GM19452 (cell line): ENCODE results near the gene ALDH1A1.

Experiments used
- ATAC-seq: cut with Tn5 transposase; IDR thresholded peaks from one replicate; pipeline ENCODE4 v1.9.1; 2021; ENCODE audit not compliant: unreplicated experiment

ALDH1A1 gene

GRCh38 chr9:72919246-72919945 lies 33.5 kb downstream of the ALDH1A1 start:
- no peak for ATAC-seq

DNA sequence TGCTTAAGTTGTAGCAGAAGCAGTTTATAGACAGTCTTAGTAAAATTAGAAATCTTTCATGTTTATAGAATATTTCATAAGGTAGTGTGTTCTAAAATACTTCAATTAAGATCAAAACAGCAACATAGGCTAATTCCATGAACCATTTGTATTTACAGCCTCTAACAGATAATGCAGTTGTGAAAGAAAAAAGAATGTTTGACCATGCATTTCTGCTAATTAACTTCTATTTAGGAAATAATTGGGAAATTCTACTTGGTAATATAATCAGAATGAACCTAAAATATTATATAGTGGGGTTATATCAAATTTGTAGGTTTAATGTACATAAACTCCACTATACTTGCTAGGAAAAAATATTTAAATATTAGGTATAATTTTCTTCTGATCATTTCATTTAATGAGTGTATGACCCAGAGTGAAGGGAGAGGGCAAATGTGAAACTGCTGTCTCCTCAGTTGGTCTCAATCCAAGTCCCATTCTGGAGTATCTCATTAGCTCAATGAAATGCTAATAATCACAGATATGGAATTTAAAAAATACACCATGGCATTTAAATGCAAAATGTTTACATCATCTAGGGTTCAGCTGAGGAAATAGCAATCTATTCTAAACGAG lies 34.9 kb downstream of the ALDH1A1 start:
- ATAC-seq, result no peak

DNA sequence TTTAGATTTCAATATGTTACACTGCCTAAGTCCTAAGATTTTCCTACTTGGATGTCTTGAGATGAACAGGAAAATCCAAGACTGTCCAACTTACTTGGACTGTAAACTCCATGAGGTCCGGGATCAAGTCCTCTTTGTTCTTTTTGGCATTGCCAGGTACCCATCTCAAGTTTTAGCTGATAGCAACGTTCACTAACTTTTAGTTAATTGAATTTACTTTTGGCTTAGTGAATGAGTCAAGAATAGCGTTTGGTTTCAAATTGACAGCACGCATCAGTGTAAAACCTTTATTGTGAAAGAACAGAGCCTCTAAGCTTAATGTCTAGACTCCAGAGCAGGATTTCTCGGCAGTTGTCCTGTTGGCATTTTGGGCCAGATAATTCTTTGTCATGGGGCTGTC lies 37.2 kb downstream of the ALDH1A1 start:
- no peak for ATAC-seq

DNA sequence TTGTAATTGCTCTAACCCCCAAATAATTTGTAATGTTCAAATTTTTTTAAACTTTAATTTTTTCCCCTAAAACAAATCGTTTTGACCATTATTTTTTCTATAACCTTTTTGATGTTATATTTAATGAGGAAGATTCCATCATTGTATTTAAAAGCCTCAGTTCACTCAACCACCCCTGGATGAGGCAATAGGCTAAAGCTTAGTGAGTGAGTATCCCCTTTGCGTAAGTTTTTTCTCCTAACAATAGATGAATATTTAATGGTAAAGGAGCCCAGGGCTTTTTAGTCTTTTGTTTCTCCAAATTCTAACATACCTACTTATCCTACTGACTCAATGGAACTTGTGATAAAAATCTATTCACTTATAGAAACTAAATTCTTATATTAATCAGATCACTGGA lies 38.1 kb downstream of the ALDH1A1 start:
- ATAC-seq, result no peak

GRCh38 chr9:72913382-72914009 lies 39.4 kb downstream of the ALDH1A1 start:
- no peak for ATAC-seq

- ATAC-seq, result no peak
Observed at GRCh38 chr9:72912476-72913381, 40.1 kb downstream of the ALDH1A1 start.

- ATAC-seq, result no peak
Observed at GRCh38 chr9:72911816-72912215, 41.0 kb downstream of the ALDH1A1 start.

GRCh38 chr9:72911247-72911775 lies 41.5 kb downstream of the ALDH1A1 start:
- ATAC-seq, result no peak

GRCh38 chr9:72909428-72909827 lies 43.4 kb downstream of the ALDH1A1 start:
- ATAC-seq, result no peak

- ATAC-seq, result no peak
Observed at GRCh38 chr9:72907421-72907820, 45.4 kb downstream of the ALDH1A1 start.

DNA sequence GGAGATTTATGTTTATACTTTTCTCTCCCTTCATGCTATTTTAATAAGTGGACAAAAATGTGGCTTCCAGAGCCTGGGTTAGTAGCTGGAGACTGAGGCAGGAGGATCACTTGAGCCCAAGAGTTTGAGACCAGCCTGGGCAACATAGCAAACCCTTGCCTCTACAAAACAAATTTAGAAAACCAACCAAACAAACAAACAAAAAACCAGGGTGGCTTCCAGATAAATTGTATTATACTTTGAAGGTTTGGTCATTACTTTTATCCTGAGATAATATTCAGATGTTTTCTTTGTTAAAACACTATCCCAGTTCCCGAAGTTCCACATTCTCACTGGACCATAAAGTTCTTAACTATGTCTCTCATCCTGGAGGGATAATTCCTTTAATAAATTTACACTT lies 46.0 kb downstream of the ALDH1A1 start:
- ATAC-seq, result no peak

- no peak for ATAC-seq
Observed at GRCh38 chr9:72905514-72906480, 47.1 kb downstream of the ALDH1A1 start.

- no peak for ATAC-seq
Observed at GRCh38 chr9:72904267-72905093, 48.4 kb downstream of the ALDH1A1 start.

DNA sequence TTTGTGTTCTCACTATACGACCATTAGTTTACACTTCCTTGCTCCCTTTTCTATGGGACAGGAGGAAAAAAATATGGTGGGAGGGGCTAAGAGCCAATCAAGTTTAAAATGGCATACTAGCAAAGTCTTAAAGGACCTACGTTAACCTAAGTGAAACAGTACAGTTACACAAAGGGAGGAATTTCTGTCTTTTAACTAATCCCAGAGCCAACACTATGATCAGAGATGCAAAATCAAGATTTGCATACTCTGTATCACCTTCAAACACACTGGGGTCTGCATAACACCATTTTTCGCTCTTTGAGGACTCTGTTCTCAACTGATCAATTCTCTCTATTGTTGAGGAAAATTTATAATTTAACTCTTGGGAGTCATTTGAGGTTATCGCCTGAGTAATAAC lies 49.8 kb downstream of the ALDH1A1 start:
- no peak for ATAC-seq

- no peak for ATAC-seq
Observed at GRCh38 chr9:72902268-72902667, 50.6 kb downstream of the ALDH1A1 start.

- ATAC-seq, result no peak
Observed at GRCh38 chr9:72899734-72900477, 52.9 kb downstream of the ALDH1A1 start.

GRCh38 chr9:72898784-72899733 lies 53.8 kb downstream of the ALDH1A1 start:
- no peak for ATAC-seq
